Gastrocnemius medialis (tissue), 4 donors: ENCODE results near the gene SERPINA9. TPM values are rescaled to one million over a fixed set of nuclear protein-coding genes. Genes with fewer than 3 reads are reported as not detected.

ENCODE experiments used
- ATAC-seq, 2 donors: fragments of 150-250 bp; one replicate each; pipeline ENCODE4 v1.9.1; 2016
- DNase-seq, 2 donors: peaks; one replicate each; pipeline ENCODE4 v3.0.0-alpha.2; 2019
- H3K27ac ChIP-seq, 4 donors: fragments of 200-600 bp; sonication (generic); 1 replicate in 1 of 4; 2 replicates in 3 of 4; pipeline ENCODE4 v1.5.1; 2016 to 2018; ENCODE audit warnings: mild to moderate bottlenecking in 2 of 4, moderate library complexity in 1 of 4
- H3K27me3 ChIP-seq, 3 donors: fragments of 200-600 bp; sonication (generic) in 2 of 3; 1 replicate in 1 of 3; 2 replicates in 2 of 3; pipeline versions ENCODE4 v1.5.1 to v1.6.0; 2016 to 2019; ENCODE audit warnings: mild to moderate bottlenecking in 1 of 3, moderate library complexity in 1 of 3
- H3K36me3 ChIP-seq, 2 donors: fragments of 200-600 bp; sonication (generic) in 1 of 2; one replicate each; pipeline ENCODE4 v1.5.1; 2017 to 2018
- H3K4me1 ChIP-seq, 2 donors: fragments of 200-600 bp; sonication (generic) in 1 of 2; one replicate each; pipeline ENCODE4 v1.5.1; 2016 to 2017; ENCODE audit warnings: mild to moderate bottlenecking in 2 of 2
- H3K4me3 ChIP-seq, 4 donors: fragments of 200-600 bp; sonication (generic) in 3 of 4; 1 replicate in 1 of 4; 2 replicates in 3 of 4; pipeline ENCODE4 v1.5.1; 2016 to 2019; ENCODE audit warnings: mild to moderate bottlenecking in 2 of 4
- H3K9me3 ChIP-seq, 3 donors: fragments of 200-600 bp; sonication (generic) in 2 of 3; 1 replicate in 1 of 3; 2 replicates in 2 of 3; pipeline ENCODE4 v1.5.1; 2016 to 2019
- CTCF ChIP-seq, 5 experiments: fragments of 450-650 bp in 3 of 5; fragments of 200-600 bp in 2 of 5; sonication (generic) in 2 of 5; IDR thresholded peaks in 4 of 5; conservative IDR thresholded peaks in 1 of 5; 1 replicate in 4 of 5; 2 replicates in 1 of 5; pipeline ENCODE4 v1.5.1; 2016 to 2019; ENCODE audit warnings: antibody characterized with exemption in 5 of 5, mild to moderate bottlenecking in 3 of 5, moderate library complexity in 3 of 5
- POLR2A ChIP-seq, 2 donors: fragments of 450-650 bp; IDR thresholded peaks; one replicate each; pipeline ENCODE4 v1.6.1; 2017; ENCODE audit warnings: antibody characterized with exemption in 2 of 2, mild to moderate bottlenecking in 2 of 2, moderate library complexity in 2 of 2
- in situ Hi-C, 4 donors: fragments of 200-750 bp; cut with MboI; loops; one replicate each; pipeline versions ENCODE4 v1.15.0 to v1.8.0; 2017; ENCODE audit warnings: low sequenced_read_pairs in 4 of 4
- intact Hi-C: fragments of 100-400 bp; cut with DNase I; formaldehyde crosslinking; loops from one replicate; pipeline ENCODE4 v1.15.1; 2023; ENCODE audit warnings: low total_unique reads
- total RNA-seq, 4 donors: library from RNA; depleted of rRNA; stranded (reverse); fragments of >200 nt; gene quantifications; one replicate each; pipeline versions ENCODE4 v1.1.0 to v1.2.3, GENCODE V29; 2016

SERPINA9 gene
- total RNA-seq, 4 donors from 2014 or later, result not detected

- H3K27me3 ChIP-seq, result no peaks in the 10 kb centered on the region
- no peaks in the 10 kb centered on the region for H3K4me1 ChIP-seq
- no peaks in the 10 kb centered on the region for H3K36me3 ChIP-seq
- intact Hi-C loops (no loop called here), in situ Hi-C loops (no loop called here)
- no peak for ATAC-seq
- no peak overlapping the region for H3K4me3 ChIP-seq
- H3K27ac ChIP-seq, result no peak overlapping the region
- TF ChIP-seq CTCF (IDR thresholded peaks at IDR 0.05 in 4 of 5, conservative IDR thresholded peaks at IDR 0.05 in 1 of 5), result no peak
- no peak for TF ChIP-seq POLR2A (IDR thresholded peaks at IDR 0.05)
- no peaks in the 10 kb centered on the region for H3K9me3 ChIP-seq
- no peak for DNase-seq
These were observed 13.0 kb downstream of the SERPINA9 start for GRCh38 chr14:94462763-94463572.

DNA sequence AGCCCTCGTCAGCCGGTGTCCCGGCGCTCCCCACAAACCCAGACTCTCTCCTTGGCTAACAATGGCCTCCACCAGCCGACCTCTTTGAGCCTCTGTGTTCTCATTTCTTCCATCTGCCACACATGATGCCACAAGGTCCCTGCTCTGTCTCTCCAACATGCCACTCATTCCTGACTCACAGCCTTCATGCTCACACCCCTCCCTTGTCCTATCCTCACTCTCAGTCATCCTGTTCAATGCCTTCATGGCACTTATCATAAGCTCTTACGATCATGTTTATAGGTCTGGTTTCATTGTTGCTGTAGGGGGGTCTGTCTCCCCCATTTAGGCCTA is 13.8 kb downstream of the SERPINA9 start:
- DNase-seq, result no peak
- in situ Hi-C loops (no loop called here), intact Hi-C loops (no loop called here)
- H3K4me1 ChIP-seq, result no peaks in the 10 kb centered on the region
- H3K9me3 ChIP-seq, result no peaks in the 10 kb centered on the region
- ATAC-seq, result no peak
- no peaks in the 10 kb centered on the region for H3K36me3 ChIP-seq
- TF ChIP-seq POLR2A (IDR thresholded peaks at IDR 0.05) (no peak), CTCF (IDR thresholded peaks at IDR 0.05 in 4 of 5, conservative IDR thresholded peaks at IDR 0.05 in 1 of 5) (no peak)
- H3K27ac ChIP-seq, result no peak overlapping the region
- H3K4me3 ChIP-seq, result no peak overlapping the region
- H3K27me3 ChIP-seq, result no peaks in the 10 kb centered on the region

GRCh38 chr14:94461526-94462218 is 14.3 kb downstream of the SERPINA9 start:
- no peak for DNase-seq
- no peak for ATAC-seq
- intact Hi-C loops, result no loop called here

GRCh38 chr14:94460631-94461416 is 15.2 kb downstream of the SERPINA9 start:
- ATAC-seq (no peak), DNase-seq (no peak)
- no peak overlapping the region for H3K4me3 ChIP-seq
- no peaks in the 10 kb centered on the region for H3K4me1 ChIP-seq
- no peaks in the 10 kb centered on the region for H3K9me3 ChIP-seq
- in situ Hi-C loops, result no loop called here
- intact Hi-C loops, result no loop called here
- H3K27ac ChIP-seq, result no peak overlapping the region
- no peaks in the 10 kb centered on the region for H3K36me3 ChIP-seq
- H3K27me3 ChIP-seq, result no peaks in the 10 kb centered on the region
- TF ChIP-seq CTCF (IDR thresholded peaks at IDR 0.05 in 4 of 5, conservative IDR thresholded peaks at IDR 0.05 in 1 of 5) (no peak), POLR2A (IDR thresholded peaks at IDR 0.05) (no peak)

More at GRCh38 chr14:94461526-94462218, 14.3 kb downstream of the SERPINA9 start:
- Histone ChIP-seq H3K27ac (no peak overlapping the region), H3K9me3 (no peaks in the 10 kb centered on the region), H3K36me3 (no peaks in the 10 kb centered on the region), H3K4me1 (no peaks in the 10 kb centered on the region), H3K27me3 (no peaks in the 10 kb centered on the region), H3K4me3 (no peak overlapping the region)
- no peak for TF ChIP-seq POLR2A (IDR thresholded peaks at IDR 0.05)
- no peak for TF ChIP-seq CTCF (IDR thresholded peaks at IDR 0.05 in 4 of 5, conservative IDR thresholded peaks at IDR 0.05 in 1 of 5)
- in situ Hi-C loops, result no loop called here
